RWPE2 (cell line): ENCODE results near the gene CLEC16A.

ENCODE experiments used
- ATAC-seq: fragments of 200-7000 bp; cut with Tn5 transposase; 3 replicates; pipeline ENCODE4 v1.9.1; 2021; ENCODE audit warnings: low read depth
- DNase-seq: peaks from one replicate; pipeline ENCODE4 v3.0.0-alpha.2; 2020; ENCODE audit warnings: low spot score
- H3K27ac ChIP-seq: fragments of 450-650 bp; 2 replicates; pipeline ENCODE4 v1.5.1; 2017; ENCODE audit warnings: mild to moderate bottlenecking; ENCODE audit not compliant: poor library complexity, severe bottlenecking
- H3K27me3 ChIP-seq: fragments of 250-450 bp; sonication (Bioruptor Pico); 2 replicates; pipeline ENCODE4 v1.5.1; 2021; ENCODE audit warnings: mild to moderate bottlenecking, moderate library complexity; ENCODE audit not compliant: insufficient read depth, poor library complexity, severe bottlenecking
- H3K36me3 ChIP-seq: fragments of 250-450 bp; sonication (Bioruptor Pico); 2 replicates; pipeline ENCODE4 v1.5.1; 2020; ENCODE audit warnings: low read depth, mild to moderate bottlenecking, moderate library complexity
- H3K4me1 ChIP-seq: fragments of 250-450 bp; sonication (Bioruptor Pico); 2 replicates; pipeline ENCODE4 v1.5.1; 2021; ENCODE audit warnings: mild to moderate bottlenecking, moderate library complexity; ENCODE audit not compliant: insufficient read depth, poor library complexity, severe bottlenecking
- H3K4me3 ChIP-seq: fragments of 250-450 bp; sonication (Bioruptor Pico); 2 replicates; pipeline ENCODE4 v1.5.1; 2021; ENCODE audit warnings: mild to moderate bottlenecking, moderate library complexity; ENCODE audit not compliant: severe bottlenecking
- H3K9me3 ChIP-seq: fragments of 250-450 bp; sonication (Bioruptor Pico); 2 replicates; pipeline ENCODE4 v1.5.1; 2021; ENCODE audit warnings: mild to moderate bottlenecking, moderate library complexity; ENCODE audit not compliant: severe bottlenecking
- TF ChIP-seq, protein P1 (sequence below): fragments of 450-650 bp; IDR thresholded peaks from one replicate; pipeline ENCODE4 v1.5.1; 2017; ENCODE audit warnings: mild to moderate bottlenecking, moderate library complexity; ENCODE audit not compliant: poor library complexity, severe bottlenecking

Gene CLEC16A

DNA sequence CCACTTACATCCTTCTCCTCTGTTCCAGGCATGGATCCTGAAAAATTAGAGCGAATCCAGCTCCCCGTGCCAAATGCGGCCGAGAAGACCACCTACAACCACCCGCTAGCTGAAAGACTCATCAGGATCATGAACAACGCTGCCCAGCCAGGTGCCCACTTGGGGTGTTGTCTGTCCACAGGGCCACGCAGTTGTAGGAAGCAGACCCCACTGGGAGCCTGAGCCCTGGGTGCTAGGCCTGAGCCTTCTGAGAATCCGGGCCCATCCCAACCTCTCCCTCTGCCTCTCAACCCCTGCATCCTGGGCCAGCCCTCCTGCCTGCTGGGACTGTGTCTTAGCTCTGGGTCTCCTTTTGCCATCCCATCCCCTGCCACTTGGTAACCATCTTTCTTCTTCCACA lies 95.4 kb downstream of the CLEC16A start:
- ATAC-seq, result no peak
- TF ChIP-seq, protein P1, sequence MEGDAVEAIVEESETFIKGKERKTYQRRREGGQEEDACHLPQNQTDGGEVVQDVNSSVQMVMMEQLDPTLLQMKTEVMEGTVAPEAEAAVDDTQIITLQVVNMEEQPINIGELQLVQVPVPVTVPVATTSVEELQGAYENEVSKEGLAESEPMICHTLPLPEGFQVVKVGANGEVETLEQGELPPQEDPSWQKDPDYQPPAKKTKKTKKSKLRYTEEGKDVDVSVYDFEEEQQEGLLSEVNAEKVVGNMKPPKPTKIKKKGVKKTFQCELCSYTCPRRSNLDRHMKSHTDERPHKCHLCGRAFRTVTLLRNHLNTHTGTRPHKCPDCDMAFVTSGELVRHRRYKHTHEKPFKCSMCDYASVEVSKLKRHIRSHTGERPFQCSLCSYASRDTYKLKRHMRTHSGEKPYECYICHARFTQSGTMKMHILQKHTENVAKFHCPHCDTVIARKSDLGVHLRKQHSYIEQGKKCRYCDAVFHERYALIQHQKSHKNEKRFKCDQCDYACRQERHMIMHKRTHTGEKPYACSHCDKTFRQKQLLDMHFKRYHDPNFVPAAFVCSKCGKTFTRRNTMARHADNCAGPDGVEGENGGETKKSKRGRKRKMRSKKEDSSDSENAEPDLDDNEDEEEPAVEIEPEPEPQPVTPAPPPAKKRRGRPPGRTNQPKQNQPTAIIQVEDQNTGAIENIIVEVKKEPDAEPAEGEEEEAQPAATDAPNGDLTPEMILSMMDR, result no peak
- Histone ChIP-seq H3K36me3 (peaks cover 12% of the 10 kb centered on the region), H3K4me1 (peaks cover 11% of the 10 kb centered on the region), H3K4me3 (no peak overlapping the region), H3K27ac (no peak overlapping the region), H3K9me3 (no peaks in the 10 kb centered on the region), H3K27me3 (no peaks in the 10 kb centered on the region)
- no peak for DNase-seq

DNA sequence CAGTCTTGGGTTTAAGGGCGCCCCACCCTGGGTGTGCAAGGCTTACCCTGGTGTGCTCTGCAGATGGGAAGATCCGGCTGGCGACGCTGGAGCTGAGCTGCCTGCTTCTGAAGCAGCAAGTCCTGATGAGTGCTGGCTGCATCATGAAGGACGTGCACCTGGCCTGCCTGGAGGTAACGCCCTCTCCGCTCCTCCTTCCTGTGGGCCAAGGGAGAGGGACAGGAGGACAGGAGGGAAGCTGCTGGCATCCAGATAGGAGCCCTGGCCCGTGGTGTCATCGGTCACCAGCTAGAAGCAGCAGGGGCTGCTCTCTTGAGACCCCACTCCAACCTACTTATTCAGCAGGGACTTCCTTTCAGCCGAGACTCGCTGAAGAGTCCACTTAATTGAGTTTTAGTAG lies 97.8 kb downstream of the CLEC16A start:
- Histone ChIP-seq H3K4me1 (peaks cover 11% of the 10 kb centered on the region), H3K9me3 (no peaks in the 10 kb centered on the region), H3K27ac (no peak overlapping the region), H3K27me3 (no peaks in the 10 kb centered on the region), H3K4me3 (no peak overlapping the region), H3K36me3 (peaks cover 12% of the 10 kb centered on the region)
- ATAC-seq (no peak), DNase-seq (no peak)
- TF ChIP-seq, protein P1, result no peak

DNA sequence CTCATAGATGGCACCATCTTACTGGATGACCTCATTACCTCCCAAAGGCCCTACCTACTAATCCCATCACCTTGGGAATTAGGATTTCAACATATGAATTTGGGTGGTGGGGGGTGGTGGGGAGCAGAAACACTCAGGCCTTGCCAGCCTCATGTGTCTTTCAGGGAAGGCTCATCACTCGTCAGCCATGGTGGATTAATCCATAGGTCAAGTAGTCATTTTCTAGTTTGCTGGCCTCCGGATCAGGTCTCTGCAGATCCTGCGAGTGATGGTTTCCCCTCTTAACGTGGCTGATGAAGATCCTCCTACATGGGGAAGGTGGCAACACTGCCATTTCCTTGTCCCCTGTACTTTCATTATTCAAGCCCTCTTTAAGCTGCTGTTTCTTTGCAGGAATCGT lies 101.1 kb downstream of the CLEC16A start:
- H3K4me3 ChIP-seq, result no peak overlapping the region
- H3K4me1 ChIP-seq, result peaks cover 7% of the 10 kb centered on the region
- no peak overlapping the region for H3K27ac ChIP-seq
- H3K9me3 ChIP-seq, result no peaks in the 10 kb centered on the region
- DNase-seq (no peak), ATAC-seq (no peak)
- no peaks in the 10 kb centered on the region for H3K27me3 ChIP-seq
- TF ChIP-seq, protein P1, result no peak
- peaks cover 15% of the 10 kb centered on the region for H3K36me3 ChIP-seq

DNA sequence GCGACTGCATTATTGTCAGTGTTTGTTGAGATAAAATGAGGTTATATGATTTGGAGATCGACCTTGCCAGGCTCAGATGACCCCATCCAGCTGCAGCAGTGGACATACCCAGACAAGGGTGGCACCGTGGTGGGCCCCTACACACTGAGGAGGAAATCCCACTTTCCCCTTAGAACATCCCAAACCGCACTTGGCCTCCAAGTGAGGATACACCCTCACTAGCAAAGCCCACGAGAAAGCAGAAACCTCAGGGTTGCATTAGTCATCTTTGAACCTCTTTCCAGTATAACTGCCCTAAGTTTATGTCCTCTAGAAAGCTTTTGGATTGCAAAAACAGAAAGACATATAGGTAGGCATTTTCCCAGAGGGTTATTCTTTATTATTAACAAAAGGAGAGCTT lies 101.5 kb downstream of the CLEC16A start:
- DNase-seq, result no peak
- TF ChIP-seq, protein P1, result no peak
- no peak for ATAC-seq
- no peaks in the 10 kb centered on the region for H3K9me3 ChIP-seq
- H3K27ac ChIP-seq, result no peak overlapping the region
- H3K4me3 ChIP-seq, result no peak overlapping the region
- peaks cover 7% of the 10 kb centered on the region for H3K4me1 ChIP-seq
- peaks cover 15% of the 10 kb centered on the region for H3K36me3 ChIP-seq
- H3K27me3 ChIP-seq, result no peaks in the 10 kb centered on the region

DNA sequence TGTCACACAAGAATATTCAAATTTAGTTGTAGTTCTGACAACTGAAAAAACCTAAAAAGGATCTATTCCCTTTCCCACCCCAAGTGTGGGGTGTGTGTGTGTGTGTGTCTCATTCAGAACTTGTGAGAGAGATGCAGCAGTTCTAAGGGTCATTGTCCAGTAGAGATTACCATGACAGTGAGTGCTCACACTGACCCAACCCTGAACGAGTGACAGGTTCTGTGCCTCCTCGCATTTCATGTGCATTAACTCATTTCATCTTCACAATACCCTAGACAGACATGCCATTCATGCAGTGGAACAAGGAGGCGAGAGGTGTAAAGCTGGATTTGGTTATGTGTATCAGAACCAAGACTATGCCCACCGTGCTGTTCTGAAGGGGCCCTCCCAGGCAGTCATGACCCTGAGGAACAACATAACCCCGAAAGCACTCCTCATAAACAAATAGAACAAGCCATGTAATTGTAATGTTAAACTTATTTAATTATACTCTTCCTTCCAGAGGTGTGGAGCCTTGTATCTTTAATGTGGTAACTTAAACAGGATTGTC lies 102.1 kb downstream of the CLEC16A start:
- no peak overlapping the region for H3K4me3 ChIP-seq
- H3K4me1 ChIP-seq, result peaks cover 7% of the 10 kb centered on the region
- H3K27ac ChIP-seq, result no peak overlapping the region
- DNase-seq (no peak), ATAC-seq (no peak)
- H3K36me3 ChIP-seq, result peaks cover 15% of the 10 kb centered on the region
- TF ChIP-seq, protein P1, result no peak
- H3K27me3 ChIP-seq, result no peaks in the 10 kb centered on the region
- no peaks in the 10 kb centered on the region for H3K9me3 ChIP-seq
